Stimulated activated CD8-positive, alpha-beta memory T cell treated with anti-CD3 and anti-CD28 coated beads, Interleukin-4, amount 100 ng/mL, for 1 hour (primary cell): Measurements from ENCODE around the gene MCF2L.
A peak's percentile ranks its signal among the peaks of the same experiment; 100 is the strongest.
"Not testable (repeated sequence)": the region's sequence is repeated elsewhere in the genome, so short reads cannot be mapped to it uniquely, and the experiment has no call there.

Experiments
- DNase-seq, 2 donors: peaks; one replicate each; pipeline ENCODE4 v3.0.0-alpha.2; 2020; ENCODE audit warnings: low read depth in 2 of 2, low spot score in 1 of 2

Gene MCF2L, protein sequence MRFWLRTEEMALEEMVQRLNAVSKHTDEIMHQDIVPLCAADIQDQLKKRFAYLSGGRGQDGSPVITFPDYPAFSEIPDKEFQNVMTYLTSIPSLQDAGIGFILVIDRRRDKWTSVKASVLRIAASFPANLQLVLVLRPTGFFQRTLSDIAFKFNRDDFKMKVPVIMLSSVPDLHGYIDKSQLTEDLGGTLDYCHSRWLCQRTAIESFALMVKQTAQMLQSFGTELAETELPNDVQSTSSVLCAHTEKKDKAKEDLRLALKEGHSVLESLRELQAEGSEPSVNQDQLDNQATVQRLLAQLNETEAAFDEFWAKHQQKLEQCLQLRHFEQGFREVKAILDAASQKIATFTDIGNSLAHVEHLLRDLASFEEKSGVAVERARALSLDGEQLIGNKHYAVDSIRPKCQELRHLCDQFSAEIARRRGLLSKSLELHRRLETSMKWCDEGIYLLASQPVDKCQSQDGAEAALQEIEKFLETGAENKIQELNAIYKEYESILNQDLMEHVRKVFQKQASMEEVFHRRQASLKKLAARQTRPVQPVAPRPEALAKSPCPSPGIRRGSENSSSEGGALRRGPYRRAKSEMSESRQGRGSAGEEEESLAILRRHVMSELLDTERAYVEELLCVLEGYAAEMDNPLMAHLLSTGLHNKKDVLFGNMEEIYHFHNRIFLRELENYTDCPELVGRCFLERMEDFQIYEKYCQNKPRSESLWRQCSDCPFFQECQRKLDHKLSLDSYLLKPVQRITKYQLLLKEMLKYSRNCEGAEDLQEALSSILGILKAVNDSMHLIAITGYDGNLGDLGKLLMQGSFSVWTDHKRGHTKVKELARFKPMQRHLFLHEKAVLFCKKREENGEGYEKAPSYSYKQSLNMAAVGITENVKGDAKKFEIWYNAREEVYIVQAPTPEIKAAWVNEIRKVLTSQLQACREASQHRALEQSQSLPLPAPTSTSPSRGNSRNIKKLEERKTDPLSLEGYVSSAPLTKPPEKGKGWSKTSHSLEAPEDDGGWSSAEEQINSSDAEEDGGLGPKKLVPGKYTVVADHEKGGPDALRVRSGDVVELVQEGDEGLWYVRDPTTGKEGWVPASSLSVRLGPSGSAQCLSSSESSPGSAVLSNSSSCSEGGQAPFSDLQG

DNA sequence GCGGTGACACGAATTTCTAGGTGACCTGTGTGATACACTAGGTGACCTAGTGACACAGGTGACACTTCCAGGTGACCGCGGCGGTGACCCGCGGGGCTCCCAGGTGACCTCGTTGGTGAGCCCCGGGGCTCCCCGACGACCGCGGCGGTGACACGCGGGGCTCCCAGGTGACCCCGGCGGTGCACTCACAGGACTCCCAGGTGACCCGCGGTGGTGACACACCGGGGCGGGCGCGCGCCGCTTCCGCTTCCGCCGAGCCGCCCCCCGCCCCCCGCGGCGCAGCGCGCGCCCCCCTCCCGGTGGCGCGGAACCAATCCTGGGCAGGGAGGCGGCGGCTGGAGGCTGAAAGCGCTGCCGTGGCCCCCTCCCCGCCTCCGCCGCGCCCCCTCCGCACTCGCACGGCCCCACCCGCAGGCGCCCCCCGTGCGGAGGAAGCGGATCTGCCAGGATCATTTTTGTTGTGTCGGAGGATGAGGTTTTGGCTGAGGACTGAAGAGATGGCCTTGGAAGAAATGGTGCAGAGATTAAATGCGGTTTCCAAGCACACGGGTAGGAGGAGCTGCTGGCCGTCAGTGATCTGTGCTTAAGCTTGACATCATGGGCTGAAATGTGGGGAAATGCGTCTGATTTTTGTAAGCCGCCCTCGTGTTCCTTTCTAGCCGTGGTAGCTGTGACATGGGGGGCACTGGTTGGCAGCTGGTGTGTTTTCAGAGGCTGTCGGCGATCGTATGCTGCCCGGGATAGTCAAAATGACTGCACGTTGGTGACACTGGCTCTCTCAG, at the start of gene MCF2L:
Gene MCF2L (plus strand): TSS at position 305 of the 782 bp plus-strand sequence. CDS start 166 bp downstream, at position 471.
- peak in 1 of 2 donors; percentile 17 for DNase-seq

DNA sequence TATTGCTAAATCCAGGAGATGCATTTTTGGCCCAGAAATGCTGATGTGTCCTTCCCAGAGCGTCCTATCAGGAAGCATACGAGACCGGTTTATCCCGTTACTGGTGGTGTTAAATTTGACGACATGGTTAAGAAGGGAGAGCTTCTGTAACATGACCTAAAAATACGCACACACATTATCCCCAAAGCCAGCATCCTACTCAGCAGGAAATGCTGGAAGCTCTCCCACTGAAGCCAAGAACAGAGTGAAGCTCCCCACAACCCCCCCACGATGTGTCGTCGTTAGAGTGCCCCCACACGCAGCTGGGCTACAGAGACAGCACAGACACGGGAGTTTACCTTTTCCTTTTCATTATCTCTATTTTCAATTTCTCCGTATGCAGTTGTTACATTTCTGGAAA, 45.1 kb upstream of the MCF2L start:
- DNase-seq, result no peak

DNA sequence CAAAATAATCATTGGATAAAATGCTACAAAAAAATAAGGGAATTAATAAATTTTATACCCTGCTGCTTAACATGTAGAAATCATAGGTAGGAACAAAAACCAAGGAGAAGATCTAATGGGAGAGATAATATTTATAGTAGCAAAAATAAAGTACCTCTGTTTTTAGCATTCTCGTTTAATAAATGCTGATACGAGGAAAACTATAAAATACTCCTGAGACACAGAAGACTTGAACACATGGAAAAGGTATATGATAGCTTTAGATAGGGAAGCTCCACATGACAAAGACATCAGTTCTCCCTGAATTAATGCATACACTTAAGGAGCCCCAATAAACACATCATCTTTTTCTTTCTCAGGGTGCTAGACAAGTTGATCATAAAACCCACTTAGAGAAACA, 44.6 kb upstream of the MCF2L start:
- no peak for DNase-seq

DNA sequence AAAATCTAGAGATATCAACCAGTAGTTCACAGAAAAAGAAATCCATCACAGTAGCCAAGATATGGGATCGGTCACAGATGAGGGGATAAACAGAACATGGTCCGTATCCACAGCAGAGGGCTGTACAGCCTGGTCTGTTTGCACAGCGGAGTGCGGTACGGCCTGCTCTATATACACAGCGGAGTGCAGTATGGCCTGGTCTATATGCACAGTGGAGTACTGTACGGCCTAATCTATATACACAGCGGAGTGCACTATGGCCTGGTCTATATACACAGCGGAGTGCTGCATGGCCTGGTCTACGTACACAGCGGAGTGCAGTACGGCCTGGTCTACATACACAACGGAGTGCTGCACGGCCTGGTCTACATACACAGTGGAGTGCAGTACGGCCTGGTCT, 43.0 kb upstream of the MCF2L start:
- DNase-seq, result no peak

DNA sequence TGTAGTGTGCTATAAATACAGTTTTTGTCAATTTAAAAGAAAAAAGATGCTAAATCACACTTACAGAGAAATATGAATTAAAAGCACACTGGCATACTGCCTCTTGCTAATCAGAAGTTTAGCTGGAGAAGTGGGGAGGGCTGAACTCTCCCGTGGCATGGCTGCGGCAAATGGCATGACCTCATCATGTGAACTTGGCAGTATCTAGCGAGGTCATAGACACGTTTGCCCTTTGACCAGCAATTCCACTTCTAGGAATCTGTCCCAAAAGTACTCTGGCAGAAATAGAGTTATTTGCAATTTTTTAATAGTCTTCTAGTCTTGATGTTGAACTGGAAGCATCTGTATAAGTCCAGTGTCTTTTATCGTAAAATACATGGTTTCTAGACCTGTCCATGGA, 42.0 kb upstream of the MCF2L start:
- no peak for DNase-seq

DNA sequence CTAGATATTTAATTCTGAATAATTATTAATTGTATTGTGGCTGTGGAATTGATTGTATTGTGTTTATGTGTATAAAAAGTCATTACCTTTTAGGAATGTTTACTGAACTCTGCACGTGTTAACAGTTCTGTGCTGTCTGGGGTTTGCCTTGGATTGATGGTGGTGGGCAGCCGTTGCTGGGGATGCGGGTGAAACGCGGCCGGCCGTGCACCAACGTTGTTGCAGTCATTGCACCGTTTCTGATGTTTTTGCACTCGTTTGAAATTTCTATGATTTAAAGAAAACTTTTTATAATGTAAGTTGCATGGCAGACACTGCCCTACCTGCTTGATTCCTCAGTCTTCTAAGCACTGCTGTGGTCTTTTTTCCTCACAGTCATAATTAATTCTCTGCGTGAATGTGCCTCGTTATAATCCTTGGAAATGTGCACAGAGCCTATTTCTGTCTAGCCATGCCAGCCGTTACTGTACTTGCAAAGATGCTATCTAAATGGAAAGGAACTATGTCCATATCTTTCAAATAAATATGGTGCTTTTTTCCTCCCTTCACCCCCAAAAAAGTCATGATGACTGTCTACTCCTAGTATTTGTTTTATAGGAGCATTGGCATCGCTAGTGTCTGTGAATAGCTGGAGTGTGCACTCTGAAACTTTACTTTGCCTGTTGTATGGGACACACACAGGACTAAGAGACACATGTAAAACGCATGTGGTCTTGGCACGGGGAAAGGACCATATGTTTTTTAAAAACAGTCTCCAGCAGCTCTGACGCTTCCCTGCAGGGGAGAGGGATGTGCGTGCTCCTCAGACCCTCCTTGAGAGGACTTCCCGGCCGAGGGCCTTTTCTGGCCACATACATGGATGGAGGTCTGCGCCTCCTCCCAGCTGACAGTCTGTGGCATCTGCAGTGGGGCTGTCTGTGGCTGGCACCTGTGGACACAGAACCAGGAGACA, 40.7 kb upstream of the MCF2L start:
- no peak for DNase-seq

DNA sequence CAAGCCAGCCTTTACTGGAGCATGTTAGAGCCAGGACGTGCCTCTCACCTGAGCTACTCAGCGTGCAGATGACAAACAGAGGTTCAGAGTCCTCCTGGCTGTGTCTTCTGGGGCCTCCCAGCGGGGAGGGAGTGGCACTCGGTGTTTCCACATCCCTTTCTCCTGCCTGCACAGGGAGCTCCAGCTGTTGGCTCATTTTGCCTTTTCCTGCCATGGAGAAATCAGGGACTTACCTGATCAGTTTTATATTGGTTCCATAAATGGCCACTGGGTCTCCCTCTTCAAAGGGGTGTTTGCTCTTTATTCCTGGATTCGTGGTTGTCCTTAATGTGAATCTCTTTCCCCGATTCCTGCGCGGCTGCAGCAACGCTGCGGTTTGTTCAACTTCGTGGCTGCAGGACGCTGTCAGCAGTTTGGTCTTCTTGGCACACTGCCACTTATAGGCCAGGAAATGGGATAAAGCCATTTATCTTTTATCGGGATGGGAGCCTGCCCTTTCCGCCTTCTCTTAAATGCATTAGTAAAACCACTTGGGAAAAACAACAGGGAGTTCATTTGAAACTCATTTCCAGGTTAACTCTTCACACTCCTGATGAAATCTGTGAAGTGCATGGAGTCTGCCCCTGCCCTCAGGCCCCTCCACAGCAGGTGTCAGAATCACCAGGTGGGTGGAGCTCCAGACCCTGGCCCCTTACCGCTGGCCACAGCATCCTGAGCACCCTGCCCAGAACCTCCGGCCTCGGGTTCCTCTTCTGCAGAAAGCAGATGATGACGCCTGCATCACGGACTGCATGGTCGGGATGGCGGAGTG, 39.8 kb upstream of the MCF2L start:
- DNase-seq, result no peak

DNA sequence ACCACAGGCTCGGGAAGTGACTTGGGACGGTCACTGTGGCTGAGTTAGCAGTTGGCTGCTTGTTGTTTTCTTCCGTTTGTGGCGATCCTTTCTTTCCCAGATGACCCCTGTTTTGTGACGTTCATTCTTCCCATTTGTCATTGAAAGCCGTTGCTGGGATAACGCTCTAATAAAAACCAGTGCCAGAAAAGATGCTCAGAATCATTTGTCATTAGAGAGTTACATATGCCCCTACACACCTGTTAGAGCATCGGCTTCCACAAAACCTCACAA, 39.3 kb upstream of the MCF2L start:
- DNase-seq, result no peak

DNA sequence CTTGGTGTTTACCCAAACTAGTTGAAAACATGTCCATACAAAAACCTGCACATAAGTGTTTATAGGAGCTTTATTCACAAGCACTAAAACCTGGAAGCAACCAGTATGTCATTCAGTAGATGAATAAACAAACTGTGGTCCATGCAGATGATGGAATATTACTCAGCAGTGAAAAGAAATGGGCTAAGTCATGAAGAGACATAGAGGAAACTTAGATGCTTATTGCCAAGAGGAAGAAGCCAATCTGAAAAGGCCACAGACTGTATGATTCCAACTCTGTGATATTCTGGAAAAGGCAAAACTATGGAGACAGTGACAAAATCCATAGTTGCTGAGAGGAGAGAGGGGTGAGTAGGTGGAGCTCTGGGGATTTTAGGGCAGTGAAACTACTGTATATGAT, 38.8 kb upstream of the MCF2L start:
- no peak for DNase-seq

DNA sequence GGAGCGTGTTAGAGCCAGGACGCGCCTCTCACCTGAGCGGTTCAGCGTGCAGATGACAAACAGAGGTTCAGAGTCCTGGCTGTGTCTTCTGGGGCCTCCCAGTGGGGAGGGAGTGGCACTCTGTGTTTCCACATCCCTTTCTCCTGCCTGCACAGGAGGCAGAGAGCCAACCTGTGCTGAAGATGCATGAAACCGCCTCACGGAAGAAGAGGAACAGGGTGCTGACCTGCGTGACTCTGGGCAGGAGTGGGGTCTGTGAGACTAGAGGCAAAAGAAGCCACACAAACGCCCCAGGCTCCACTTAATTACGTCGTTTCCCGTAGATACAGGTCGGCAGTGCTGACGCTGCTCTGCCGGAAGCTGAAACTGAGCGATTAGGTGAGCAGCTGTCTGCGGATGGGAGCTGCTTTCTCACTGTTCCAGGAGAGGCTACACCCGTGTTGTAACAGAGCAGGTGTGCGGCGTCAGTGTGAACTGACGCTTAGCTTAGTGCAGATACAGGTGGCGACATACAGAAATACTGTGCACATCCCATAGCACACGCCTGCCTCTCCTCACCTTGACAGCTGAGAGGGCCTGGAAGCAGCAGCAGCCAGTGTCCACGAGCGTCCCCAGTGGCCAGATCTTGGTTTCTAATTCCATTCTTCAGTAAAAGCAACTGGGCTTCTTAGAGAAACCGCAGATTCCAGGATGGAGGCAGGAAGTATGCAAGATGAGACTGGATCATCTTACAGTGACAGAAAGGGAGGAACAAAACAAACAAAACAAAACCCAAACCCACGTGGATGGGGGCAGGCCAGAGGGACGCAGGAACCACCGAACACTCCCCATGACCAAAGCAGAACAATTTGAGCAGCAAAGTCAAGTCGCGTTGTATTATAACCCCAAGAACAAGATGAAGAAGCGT, 37.7 kb upstream of the MCF2L start:
- no peak for DNase-seq

DNA sequence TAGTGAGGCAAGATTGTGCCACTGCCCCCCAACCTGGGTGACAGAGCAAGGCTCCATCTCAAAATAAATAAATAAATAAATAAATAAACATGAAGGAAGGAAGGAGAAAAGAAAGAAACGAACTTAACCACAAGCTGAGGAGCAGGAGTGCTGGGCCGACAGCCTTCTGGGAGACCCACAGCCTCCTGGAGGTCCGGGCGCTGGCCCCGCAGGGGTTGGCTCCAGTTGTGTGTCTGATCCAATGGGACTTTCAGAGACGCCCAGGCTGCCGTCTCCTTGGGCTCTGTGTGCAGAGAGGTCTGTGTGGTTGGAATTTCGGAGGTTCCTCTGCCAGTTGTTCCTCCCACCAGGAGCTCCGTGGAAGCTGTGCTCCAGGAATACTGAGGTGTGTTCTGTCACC, 36.0 kb upstream of the MCF2L start:
- no peak for DNase-seq

DNA sequence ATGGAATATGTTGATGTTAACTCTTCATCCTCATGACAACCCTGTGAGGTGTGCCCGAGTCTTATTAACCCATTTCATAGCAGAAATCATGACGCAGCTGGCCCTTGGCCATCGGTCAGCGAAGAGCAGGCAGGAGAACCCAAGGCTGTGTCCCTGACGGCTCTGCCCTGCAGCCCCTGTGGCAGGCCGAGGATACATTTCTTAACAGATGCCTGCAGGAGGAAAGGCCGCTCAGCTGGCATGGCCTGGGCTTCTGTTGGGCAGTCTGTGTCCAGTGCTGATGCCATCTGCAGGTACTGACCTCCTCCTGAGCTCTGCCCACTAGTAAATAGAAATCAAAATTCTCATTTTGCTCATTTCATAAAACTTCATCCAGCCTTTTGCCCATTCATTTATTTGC, 35.4 kb upstream of the MCF2L start:
- no peak for DNase-seq

DNA sequence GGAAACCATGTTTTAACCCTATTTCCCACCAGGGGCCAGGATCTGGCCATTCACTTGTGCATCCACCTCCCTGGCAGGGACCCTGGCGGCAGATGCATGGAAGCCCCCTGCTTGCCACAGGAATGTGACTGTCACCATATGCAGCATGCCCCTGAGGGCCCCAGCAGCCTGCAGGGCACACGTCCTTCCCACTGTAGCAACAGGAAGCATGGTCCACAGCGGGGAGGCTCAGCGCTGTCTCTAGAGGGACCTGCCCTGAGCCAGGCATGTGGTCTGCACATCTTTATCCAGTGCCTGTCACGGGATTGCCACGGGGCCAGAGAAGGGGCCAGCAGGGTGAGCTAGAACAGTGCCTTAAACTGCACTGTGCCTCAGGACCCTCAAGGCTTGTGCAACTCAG, 34.9 kb upstream of the MCF2L start:
- DNase-seq, result no peak

DNA sequence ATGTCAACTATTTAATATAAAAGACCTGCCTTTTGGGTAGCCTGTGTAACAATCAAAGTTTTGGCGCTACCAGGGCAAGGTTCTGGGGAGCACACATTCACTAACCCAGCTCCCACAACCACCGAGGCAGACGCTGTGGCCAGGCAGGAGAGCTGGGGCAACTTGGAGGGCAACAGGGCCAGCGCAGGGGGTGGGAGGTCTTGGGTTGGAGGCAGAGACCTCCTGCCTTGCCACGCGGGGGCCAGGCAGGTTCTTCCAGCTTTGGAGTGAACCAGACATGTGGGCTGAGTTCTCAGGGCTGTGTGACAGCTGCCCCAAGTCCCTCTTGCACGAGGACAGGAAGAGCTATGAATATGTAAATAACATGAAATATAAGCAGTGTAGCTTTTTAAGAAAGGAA, 30.3 kb upstream of the MCF2L start:
- no peak for DNase-seq

DNA sequence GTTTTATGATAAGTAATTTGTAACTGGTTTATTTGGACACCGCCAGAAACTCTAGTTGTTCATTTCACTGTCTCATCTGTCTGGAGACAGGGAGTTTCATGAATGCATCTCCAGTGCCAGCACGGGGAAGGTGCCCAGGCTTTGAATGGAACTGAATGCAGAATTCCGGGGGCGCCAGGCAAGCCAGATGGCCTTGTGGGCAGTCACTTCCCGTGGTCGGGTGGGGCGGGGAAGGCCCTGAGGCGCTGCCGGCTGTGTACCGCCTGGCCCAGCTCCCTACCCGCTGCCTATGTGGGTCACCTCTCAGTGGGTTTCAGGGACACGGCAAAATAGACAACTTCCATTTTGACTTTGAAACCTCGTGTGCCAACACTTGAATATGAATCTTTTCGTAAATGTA, 28.8 kb upstream of the MCF2L start:
- DNase-seq, result no peak

DNA sequence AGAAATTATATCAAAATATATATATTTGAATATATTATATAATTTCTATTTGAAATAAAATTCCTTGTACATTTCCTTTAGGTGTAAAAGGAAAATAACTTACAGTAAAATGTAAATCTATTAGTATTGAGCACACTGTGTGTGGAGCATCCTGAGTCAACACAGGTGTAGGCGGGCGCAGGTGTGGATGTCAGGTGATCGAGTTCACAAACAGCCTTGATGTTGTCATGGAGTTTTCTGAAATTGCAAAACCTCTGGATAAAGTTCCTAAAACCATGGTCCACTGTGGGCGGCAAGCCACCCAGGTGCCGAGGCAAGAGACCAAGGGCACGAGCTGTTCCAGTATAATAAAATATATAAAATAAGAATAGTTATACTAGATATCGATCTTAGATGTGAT, 27.7 kb upstream of the MCF2L start:
- DNase-seq, result no peak

DNA sequence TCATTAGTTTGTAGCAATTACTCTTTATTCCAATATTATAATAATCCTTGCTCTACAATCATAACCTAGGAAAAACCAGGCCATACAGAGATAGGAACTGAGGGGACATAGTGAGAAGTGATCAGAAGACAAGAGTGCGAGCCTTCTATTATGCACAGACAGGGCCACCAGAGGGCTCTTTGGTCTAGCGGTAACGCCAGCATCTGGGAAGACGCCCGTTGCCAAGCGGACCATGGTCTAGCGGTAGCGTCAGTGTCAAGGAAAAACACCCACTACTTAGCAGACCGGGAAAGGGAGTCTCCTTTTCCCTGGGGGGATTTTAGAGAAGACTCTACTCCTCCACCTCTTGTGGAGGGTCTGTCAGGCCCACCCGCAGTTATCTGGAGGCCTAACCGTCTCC, 27.2 kb upstream of the MCF2L start:
- not testable (repeated sequence) for DNase-seq

DNA sequence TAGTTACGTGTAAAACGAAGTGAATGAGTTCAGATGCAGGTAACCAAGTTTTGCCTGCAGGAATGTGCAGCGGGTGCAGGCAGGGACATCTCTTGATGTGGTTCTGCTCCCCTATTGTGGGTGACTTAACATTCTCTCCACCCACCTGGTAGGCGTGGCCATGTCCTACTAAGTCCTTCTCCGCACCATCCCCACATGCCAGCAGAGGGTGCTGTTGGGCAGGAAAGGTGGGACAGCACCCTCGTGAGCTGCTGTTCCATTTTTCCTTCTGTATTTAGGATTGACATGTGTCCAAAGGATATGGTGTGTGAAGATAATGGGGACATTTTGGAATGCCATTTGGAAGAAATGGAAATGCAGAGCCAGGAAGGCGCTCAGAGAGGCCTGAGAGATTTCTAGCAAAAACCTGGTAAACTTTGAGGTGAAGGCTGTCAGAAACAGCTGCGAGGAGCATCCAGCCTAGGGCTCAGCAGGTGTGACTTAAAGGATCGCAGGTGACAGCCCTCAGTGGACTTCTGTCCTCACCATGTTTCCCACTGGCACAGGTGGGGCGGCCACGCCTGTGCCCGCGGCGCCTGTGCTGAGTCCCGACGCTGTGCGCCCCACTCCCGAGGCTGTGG, 26.2 kb upstream of the MCF2L start:
- DNase-seq, result peak; percentile 92 to 93
